ENCODE results near the gene C15orf39.
"Not testable (repeated sequence)": the region's sequence is repeated elsewhere in the genome, so short reads cannot be mapped to it uniquely, and the experiment has no call there.

The C15orf39 gene

GRCh38 chr15:75213212-75213767 is 11.6 kb downstream of the C15orf39 start:
- TF ChIP-seq CTCF (IDR thresholded peaks at IDR 0.05; ENCODE audit: low read length, missing control alignments), result no peak
- no peak overlapping the region for H3K4me3 ChIP-seq (replicated peaks; ENCODE audit: low read depth, low read length)
- DNase-seq (ENCODE audit: low read depth), result no peak

GRCh38 chr15:75213768-75214221 is 12.1 kb downstream of the C15orf39 start:
- no peak for TF ChIP-seq CTCF (IDR thresholded peaks at IDR 0.05; ENCODE audit: low read length, missing control alignments)

GRCh38 chr15:75214293-75215096 is 12.8 kb downstream of the C15orf39 start:
- H3K4me3 ChIP-seq (replicated peaks; ENCODE audit: low read depth, low read length), result no peak overlapping the region
- TF ChIP-seq CTCF (IDR thresholded peaks at IDR 0.05; ENCODE audit: low read length, missing control alignments), result no peak
- no peak for DNase-seq (ENCODE audit: low read depth)

More at GRCh38 chr15:75213768-75214221, 12.1 kb downstream of the C15orf39 start:
- DNase-seq (ENCODE audit: low read depth), result no peak
- no peak overlapping the region for H3K4me3 ChIP-seq (replicated peaks; ENCODE audit: low read depth, low read length)

- no peak overlapping the region for H3K4me3 ChIP-seq (replicated peaks; ENCODE audit: low read depth, low read length)
- no peak for DNase-seq (ENCODE audit: low read depth)
- TF ChIP-seq CTCF (IDR thresholded peaks at IDR 0.05; ENCODE audit: low read length, missing control alignments), result no peak
Observed at GRCh38 chr15:75215107-75216004, 13.7 kb downstream of the C15orf39 start.

GRCh38 chr15:75217012-75217411 is 15.3 kb downstream of the C15orf39 start:
- DNase-seq (ENCODE audit: low read depth), result no peak
- no peak overlapping the region for H3K4me3 ChIP-seq (replicated peaks; ENCODE audit: low read depth, low read length)
- no peak for TF ChIP-seq CTCF (IDR thresholded peaks at IDR 0.05; ENCODE audit: low read length, missing control alignments)

- H3K4me3 ChIP-seq (replicated peaks; ENCODE audit: low read depth, low read length); DNase-seq (ENCODE audit: low read depth): not testable (repeated sequence)
Observed at GRCh38 chr15:75217574-75217973, 15.9 kb downstream of the C15orf39 start.

GRCh38 chr15:75219507-75219929 is 17.8 kb downstream of the C15orf39 start:
- not testable (repeated sequence) for H3K4me3 ChIP-seq (replicated peaks; ENCODE audit: low read depth, low read length)

More at GRCh38 chr15:75219507-75219929, 17.8 kb downstream of the C15orf39 start:
- not testable (repeated sequence) for DNase-seq (ENCODE audit: low read depth)

Data from fibroblast of pulmonary artery (primary cell).